Activated B cell treated with CpG ODN at 0.5 μM for 24 hours (primary cell): ENCODE measurements around the gene SLC35B1. TPM values are rescaled to one million over a fixed set of nuclear protein-coding genes. Genes with fewer than 3 reads are reported as not detected.
A peak's percentile ranks its signal among the peaks of the same experiment; 100 is the strongest.

ENCODE experiments used
- ATAC-seq: fragments of 200-7000 bp; cut with Tn5 transposase; one replicate; pipeline ENCODE4 v1.10.0; 2021; ENCODE audit warnings: low read depth, mild to moderate bottlenecking, moderate library complexity
- CTCF ChIA-PET: fragments of 350-600 bp; sonication (Branson Sonifier 250); formaldehyde crosslinking; loops from one replicate; lab custom pipeline; 2021; ENCODE audit warnings: antibody characterized with exemption; lab: Charles Lee
- POLR2A ChIA-PET: fragments of 350-600 bp; sonication (Branson Sonifier 250); formaldehyde crosslinking; loops from one replicate; lab custom pipeline; 2021; ENCODE audit warnings: antibody characterized with exemption; lab: Charles Lee
- DNase-seq: peaks from one replicate; pipeline ENCODE4 v3.0.0; 2022
- H3K27ac Mint-ChIP-seq: one replicate; pipeline ENCODE4 v1.8.0; 2020; ENCODE audit warnings: mixed read lengths
- H3K27me3 Mint-ChIP-seq: one replicate; pipeline ENCODE4 v1.8.0; 2021; ENCODE audit warnings: mixed read lengths
- H3K36me3 Mint-ChIP-seq: one replicate; pipeline ENCODE4 v1.8.0; 2021; ENCODE audit warnings: low read depth, mixed read lengths
- H3K4me1 Mint-ChIP-seq: one replicate; pipeline ENCODE4 v1.8.0; 2021; ENCODE audit warnings: mixed read lengths
- H3K4me3 Mint-ChIP-seq: one replicate; pipeline ENCODE4 v1.8.0; 2020; ENCODE audit warnings: mild to moderate bottlenecking, mixed read lengths
- H3K9me3 Mint-ChIP-seq: one replicate; pipeline ENCODE4 v1.8.0; 2020; ENCODE audit warnings: mixed read lengths
- CTCF ChIP-seq: fragments of 200-600 bp; IDR thresholded peaks from one replicate; pipeline ENCODE4 v1.8.0; 2022; ENCODE audit warnings: antibody characterized with exemption, mild to moderate bottlenecking
- intact Hi-C: fragments of 100-400 bp; cut with micrococcal nuclease; formaldehyde crosslinking; loops from one replicate; pipeline ENCODE4 v1.15.1; 2024
- total RNA-seq: library from RNA; stranded (reverse); gene quantifications from 2 replicates; pipeline ENCODE4 v1.2.3, GENCODE V29; 2022

The SLC35B1 gene
- total RNA-seq, 1 donor from 2014 or later, result 53.8 TPM

DNA sequence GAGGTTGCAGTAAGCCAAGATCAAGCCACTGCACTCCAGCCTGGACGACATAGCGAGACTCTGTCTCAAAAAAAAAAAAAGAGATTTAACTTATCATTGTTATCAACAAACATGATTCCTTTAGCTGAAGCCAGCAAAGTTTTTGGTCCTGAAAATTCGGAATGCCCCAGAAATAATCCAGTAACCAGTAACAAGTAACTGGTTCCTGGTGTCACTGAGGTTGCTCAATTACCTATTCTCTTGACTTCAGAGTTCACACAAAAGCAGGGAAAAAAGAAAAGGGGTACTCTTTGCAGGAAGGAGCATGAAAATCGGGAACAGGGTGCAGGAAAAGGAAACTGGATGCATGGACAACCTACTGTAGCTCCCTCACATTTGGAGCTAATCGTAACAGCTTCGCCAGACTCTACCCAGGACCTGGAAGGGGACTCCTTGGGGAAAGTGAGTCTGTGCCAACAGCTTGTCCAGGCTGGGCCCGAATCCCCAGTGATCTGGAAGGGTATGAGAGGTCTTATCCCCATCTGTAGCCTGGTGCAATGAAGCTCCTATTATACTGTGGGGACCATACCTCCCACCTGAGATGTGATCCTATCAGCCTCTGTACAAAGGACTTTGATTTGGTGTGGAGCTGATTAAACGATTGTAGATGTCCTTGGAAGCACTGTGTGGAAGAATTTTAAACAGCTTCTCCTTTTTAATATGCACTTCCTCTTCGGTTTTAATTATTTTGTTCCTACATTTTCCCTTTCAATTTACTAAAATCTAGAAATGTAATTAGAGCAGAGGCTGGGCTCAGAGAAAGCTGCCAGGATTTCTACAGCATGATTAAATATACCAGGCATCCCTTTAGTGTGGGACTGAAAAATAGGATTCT lies 26.4 kb downstream of the SLC35B1 start:
- ChIA-PET POLR2A (interaction anchor here (0.7 kb wide), 1 partner anchor 798 kb away, joined by 3 read pairs; no protein-coding TSS in a partner anchor), CTCF (interaction anchor here (1.1 kb wide), 1 partner anchor 114 kb away, joined by 3 read pairs; no protein-coding TSS in a partner anchor)
- intact Hi-C loops, result no loop called here
- DNase-seq (no peak), ATAC-seq (no peak)
- peaks cover 9% of the 10 kb centered on the region for H3K36me3 Mint-ChIP-seq
- no peaks in the 10 kb centered on the region for H3K9me3 Mint-ChIP-seq
- H3K27me3 Mint-ChIP-seq, result peaks cover 3% of the 10 kb centered on the region
- peaks cover 19% of the 10 kb centered on the region for H3K4me1 Mint-ChIP-seq
- H3K4me3 Mint-ChIP-seq, result no peak overlapping the region
- no peak overlapping the region for H3K27ac Mint-ChIP-seq
- TF ChIP-seq CTCF, result no peak

DNA sequence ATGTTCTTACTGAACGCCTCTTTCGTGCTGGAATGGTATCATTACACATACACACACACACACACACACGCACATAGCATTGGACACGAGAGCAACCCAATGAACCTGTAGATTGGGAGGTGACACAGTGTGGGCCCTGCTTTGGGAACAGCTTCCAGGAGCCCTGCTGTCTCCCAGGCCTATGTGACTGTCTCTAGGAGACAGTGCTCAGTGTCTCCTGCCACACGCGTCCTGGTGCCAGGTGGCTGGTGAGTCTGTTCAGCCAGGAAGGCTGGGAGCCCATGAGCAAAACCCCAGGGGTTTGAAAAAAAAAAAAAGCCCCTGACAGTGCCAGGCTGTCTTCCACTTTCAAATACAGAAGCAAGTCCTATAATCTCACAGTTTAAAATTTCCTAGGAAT lies 27.4 kb downstream of the SLC35B1 start:
- intact Hi-C loops, result no loop called here
- CTCF ChIA-PET, result interaction anchor here (0.7 kb wide), 1 partner anchor 115 kb away, joined by 3 read pairs; no protein-coding TSS in a partner anchor
- H3K4me3 Mint-ChIP-seq, result no peak overlapping the region
- TF ChIP-seq CTCF, result no peak
- DNase-seq (no peak), ATAC-seq (no peak)
- H3K4me1 Mint-ChIP-seq, result peaks cover 28% of the 10 kb centered on the region
- H3K27ac Mint-ChIP-seq, result no peak overlapping the region
- H3K27me3 Mint-ChIP-seq, result peaks cover 3% of the 10 kb centered on the region
- POLR2A ChIA-PET, result interaction anchor here (0.7 kb wide), 1 partner anchor 799 kb away, joined by 3 read pairs; no protein-coding TSS in a partner anchor
- H3K9me3 Mint-ChIP-seq, result no peaks in the 10 kb centered on the region
- peaks cover 16% of the 10 kb centered on the region for H3K36me3 Mint-ChIP-seq

DNA sequence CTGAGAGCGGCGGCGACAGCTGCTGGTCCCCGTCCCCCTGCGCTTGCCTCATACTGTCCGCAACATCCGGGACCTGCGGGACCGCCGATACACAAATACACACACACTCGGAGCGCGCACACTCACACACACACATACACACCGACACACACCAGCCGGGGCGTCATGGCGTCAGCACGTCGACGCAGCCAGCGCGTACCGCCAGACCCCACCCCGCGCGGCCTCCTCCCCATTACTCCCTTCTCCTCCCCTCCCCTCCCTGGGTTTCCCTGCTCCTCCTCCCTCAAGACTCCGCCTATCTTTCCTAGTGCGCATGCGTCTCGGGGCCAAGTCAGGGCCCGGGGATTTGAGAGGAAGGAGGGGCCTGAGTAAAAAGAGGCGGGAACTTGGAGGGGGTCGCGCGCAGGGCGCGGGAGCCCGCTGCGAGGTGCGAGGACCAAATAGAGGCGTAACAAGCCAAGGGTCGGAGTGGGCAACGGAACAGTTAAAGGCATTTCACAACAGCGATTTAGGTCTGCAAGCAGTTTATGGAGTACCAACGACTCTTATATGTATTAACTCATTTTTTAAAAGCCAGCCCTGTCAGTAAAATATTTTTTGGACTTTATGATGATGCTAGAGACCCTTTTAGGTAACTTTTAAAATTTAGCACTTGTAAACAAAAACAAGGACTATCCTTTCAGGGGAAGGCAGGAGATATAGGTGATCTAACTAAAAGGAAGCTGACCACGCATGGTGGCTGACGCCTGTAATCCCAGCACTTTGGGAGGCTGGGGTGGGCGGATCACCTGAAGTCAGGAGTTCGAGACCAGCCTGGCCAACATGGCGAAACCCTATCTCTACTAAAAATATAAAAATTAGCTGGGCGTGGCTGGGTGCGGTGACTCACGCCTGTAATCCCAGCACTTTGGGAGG lies 29.6 kb downstream of the SLC35B1 start, which contains the start of gene SPOP:
TSS of gene SPOP (minus strand) at position 165 of the 915 bp plus-strand sequence. CDS start 55,287 bp downstream, outside the sequence.
- peaks cover 3% of the 10 kb centered on the region for H3K27me3 Mint-ChIP-seq
- peak; percentile 95 for DNase-seq
- CTCF ChIA-PET, result no interaction called here
- no peaks in the 10 kb centered on the region for H3K9me3 Mint-ChIP-seq
- H3K4me1 Mint-ChIP-seq, result peaks cover 43% of the 10 kb centered on the region
- no peak for TF ChIP-seq CTCF
- H3K4me3 Mint-ChIP-seq, result peak within 1 kb of the TSS; percentile 98
- POLR2A ChIA-PET, result interaction anchor here (0.6 to 1.3 kb wide), 10 partner anchors 10 to 381 kb away, joined by 3 to 20 read pairs (median 5); partner anchors contain the start of genes KAT7 and SLC35B1
- intact Hi-C loops, result loop anchor here (1.0 to 10.0 kb wide), 10 partner anchors 30 to 1136 kb away; partner anchors contain the start of genes FAM117A, PDK2, PHB1 and ZNF652
- peak; percentile 91 for ATAC-seq
- peaks cover 32% of the 10 kb centered on the region for H3K36me3 Mint-ChIP-seq
- peak within 1 kb of the TSS; percentile 99 for H3K27ac Mint-ChIP-seq

DNA sequence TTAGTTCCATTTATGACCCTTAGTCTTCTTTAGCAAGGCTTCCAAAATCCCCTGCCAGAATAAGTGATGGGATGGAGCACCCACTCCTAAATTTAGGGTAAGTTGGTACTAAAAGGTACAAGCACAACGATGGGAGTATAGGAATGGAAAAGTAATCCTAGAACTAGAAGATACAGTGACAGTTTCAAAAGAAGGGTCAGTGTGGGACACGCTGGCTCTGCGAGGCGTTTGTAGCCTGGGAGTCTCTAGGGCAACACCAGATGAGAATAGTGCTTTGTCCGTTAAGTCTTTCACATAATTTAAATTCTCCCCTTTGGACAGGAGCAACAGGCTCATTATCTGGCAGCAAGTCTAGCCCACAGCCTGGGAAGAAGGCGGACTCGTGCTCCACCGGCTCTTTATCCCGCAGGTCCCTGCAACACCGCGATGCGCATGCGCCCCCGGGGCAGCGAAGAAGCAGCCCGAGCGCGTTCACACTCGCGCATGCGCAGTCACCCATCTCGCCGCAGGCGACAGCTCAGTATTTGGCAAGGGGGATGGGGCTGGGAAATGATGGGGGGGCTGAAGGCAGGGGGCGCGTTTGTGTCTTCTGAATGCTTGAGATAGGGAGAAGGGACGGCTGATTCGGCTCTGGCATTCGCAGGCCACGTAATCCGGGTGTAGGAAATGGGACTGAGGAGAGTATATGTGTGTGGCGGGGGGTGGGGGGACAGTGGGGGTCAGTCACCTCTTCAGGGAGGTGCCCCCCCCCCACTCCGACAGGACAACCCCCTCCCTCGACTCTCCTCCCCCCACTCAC lies 30.4 kb downstream of the SLC35B1 start:
- no peak for TF ChIP-seq CTCF
- H3K9me3 Mint-ChIP-seq, result no peaks in the 10 kb centered on the region
- H3K36me3 Mint-ChIP-seq, result peaks cover 34% of the 10 kb centered on the region
- H3K4me1 Mint-ChIP-seq, result peaks cover 46% of the 10 kb centered on the region
- DNase-seq (peak; percentile 94), ATAC-seq (peak; percentile 47)
- intact Hi-C loops, result loop anchor here (1.0 to 10.0 kb wide), 8 partner anchors 31 to 1135 kb away; partner anchors contain the start of genes FAM117A, PDK2, PHB1 and ZNF652
- ChIA-PET POLR2A (interaction anchor here (0.5 to 1.3 kb wide), 29 partner anchors 10 to 1782 kb away, joined by 3 to 20 read pairs (median 5); partner anchors contain the start of genes FAM117A, KAT7, PHB1 and SLC35B1), CTCF (interaction anchor here (1.6 kb wide), 1 partner anchor 107 kb away, joined by 7 read pairs; no protein-coding TSS in a partner anchor)
- no peaks in the 10 kb centered on the region for H3K27me3 Mint-ChIP-seq
- peak overlapping the region; percentile 99 for H3K27ac Mint-ChIP-seq
- H3K4me3 Mint-ChIP-seq, result peak overlapping the region; percentile 98
